HG02885 (cell line): Measurements from ENCODE around the gene MGP.

Experiments used
- ATAC-seq: cut with Tn5 transposase; IDR thresholded peaks from one replicate; pipeline ENCODE4 v1.9.1; 2021; ENCODE audit warnings: mild to moderate bottlenecking; ENCODE audit not compliant: unreplicated experiment, poor library complexity

Gene MGP

DNA sequence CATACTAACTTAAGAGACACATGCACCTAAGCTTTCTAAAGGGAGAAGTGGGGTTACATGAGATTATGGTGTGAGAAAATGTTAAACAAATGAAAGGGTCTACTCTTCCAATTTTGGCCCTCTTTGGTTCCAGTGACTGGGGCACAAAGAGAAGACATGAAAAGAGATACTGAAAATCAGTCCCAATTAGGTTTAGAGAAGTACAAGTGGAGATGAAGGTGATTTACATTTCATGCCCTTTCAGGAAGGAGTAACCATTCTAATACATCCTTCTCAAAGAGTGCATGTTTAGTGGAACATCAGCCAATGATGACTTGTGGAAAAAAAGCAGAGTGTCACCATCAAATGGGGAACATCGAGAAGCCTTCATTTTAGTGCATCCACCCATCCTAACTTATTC lies 14.4 kb downstream of the MGP start:
- no peak for ATAC-seq

DNA sequence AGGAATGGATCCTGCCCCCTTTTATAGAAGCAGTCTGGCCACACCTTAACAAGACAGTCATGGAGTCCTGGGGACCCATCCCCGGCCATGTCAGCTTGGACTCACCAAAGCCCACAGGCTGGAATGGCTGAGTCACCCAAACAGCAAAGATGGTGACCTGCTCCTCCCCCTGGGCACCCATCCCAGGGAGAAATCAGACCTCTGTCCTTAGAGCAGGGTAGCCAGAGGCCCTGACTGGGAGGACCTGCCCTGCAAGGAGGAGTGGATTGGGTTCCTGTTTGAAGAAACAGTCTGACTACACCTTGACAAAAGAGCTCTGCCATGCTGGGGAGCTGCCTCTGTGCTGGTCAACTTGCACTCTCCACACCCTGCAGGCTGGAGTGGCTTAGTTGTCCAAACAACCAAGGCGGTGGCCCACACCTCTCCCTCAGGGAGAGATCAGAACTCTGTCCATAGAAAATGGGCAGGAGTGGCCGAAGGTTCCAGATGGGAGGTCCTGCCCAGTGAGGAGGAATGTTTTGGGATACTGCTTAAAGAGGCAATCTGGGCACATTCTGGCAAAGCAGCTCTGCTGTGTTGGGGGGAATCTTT lies 16.6 kb downstream of the MGP start:
- ATAC-seq, result no peak

DNA sequence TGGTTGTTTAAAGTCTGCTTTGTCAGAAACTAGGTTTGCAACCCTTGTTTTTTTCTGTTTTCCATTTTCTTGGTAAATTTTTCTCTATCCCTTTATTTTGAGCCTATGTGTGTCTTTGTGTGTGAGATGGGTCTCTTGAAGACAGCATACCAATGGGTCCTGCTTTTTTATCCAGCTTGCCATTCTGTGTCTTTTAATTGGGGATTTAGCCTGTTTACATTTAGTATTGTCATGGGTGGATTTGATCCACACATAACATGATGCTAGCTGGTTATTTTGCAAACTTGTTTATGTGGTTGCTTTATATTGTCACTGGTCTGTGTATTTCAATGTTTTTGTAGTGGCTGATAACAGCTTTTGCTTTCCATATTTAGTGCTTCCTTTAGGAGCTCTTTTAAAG lies 25.2 kb downstream of the MGP start:
- ATAC-seq, result no peak

DNA sequence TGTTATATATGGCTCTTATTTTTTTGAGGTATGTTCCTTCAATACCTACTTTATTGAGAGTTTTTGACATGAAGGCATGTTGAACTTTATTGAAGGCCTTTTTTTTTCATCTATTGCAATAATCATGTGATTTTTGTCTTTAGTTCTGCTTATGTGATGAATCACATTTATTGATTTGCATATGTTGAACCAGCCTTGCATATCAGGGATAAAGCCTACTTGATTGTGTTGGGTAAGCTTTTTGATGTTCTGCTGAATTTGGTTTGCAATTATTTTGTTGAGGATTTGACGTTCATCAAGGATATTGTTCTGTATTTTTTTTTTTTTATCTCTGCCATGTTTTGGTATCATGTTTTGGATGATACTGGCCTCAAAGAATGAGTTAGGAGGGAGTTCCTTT lies 27.1 kb downstream of the MGP start:
- ATAC-seq, result no peak

DNA sequence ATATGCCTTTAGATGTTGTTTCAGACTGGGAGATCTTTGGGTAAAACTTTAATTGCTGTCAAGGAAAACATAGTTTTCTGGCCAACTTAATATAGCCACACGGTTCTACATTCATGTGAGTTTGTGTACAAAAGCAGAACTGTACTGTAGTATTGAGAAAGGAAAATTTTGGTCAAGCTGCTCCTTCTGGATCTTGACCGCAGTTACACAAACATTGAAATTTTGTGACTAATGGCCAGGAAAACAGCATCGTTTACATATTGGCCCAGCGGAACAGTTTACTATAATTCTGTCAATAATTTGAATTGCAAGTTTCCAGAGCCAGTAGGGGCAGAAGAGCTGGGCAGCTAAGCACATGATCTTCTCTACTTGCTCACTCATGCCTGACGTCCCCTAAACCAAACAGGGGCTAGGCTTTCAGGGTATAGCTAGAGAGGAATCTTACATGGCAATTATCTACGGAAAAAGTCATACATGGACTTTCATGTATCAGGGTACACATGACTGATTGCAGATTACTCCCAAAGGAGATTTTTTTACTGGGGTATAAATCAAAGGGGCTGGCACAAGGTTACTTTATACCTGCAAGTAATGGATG lies 31.0 kb downstream of the MGP start:
- no peak for ATAC-seq

DNA sequence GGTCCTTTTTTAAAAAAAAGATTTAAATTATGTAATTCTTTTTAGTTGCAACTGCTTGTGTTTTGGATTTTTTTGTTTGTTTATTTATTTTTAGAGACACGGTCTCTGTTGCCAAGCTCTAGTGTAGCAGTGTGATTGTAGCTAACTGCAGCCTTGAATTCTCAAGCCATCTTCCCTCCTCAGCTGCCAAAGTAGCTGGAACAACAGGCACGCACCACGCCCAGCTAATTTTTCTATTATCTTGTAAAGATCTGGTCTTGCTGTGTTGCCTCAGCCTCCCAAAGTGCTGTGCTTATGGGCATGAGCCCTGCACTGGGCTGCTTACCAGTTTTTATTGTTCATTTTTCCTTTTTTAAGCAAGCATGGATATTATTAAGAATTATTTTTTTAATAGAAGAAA lies 31.7 kb downstream of the MGP start:
- no peak for ATAC-seq

DNA sequence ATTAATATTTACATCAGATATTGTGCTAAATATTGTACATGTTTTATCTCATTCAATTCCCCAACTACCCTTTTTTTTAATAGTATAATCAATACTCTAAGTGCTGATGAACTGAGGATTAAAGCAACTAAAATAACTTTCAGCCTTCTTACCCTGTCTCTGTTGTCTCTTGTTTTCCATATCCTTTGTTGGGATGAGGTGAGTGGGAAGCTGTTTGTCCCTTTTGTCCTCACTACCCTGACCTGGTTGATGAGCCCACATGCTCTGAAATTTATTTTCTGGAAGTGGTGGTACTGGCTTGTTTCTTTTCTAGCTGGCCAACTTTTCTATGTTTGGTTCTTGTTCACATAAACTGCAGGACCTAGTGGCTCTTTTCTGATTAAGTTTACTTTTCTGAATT lies 32.8 kb downstream of the MGP start:
- ATAC-seq, result no peak

DNA sequence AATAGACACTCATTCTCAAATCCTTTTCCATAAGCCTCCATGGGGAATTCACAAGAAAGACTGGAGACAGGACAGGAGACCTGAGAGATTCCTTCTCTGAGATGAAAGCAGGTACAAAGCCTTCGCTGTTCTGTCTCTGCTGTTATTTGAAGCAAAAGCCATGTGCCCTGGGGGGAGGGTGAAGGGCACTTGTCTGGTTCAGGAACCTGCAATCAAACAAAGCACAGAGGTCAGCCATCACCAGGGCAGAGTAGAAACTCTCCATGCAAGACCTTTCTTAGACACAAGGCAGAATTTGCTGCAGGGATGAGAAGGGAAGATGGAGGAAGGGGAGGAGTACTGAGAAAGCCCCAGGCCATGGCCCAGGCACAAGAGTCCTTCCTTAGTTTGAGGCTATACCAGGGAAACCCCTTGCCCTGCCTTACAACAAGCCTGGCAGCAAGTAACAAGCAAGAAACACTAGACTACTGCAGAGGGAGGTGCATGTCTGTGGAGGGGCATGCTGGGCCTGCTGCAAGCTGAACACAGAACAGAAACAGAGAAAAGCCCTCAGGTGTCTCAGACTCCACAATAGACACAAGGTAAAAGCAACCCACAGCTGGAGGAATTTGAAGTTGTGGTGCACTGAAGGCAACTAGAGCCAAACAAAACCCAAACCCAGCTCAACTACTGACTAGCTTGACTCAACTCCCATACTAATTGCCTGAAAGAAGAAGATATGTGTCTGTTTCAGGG lies 34.6 kb downstream of the MGP start:
- ATAC-seq, result peak; percentile 88

DNA sequence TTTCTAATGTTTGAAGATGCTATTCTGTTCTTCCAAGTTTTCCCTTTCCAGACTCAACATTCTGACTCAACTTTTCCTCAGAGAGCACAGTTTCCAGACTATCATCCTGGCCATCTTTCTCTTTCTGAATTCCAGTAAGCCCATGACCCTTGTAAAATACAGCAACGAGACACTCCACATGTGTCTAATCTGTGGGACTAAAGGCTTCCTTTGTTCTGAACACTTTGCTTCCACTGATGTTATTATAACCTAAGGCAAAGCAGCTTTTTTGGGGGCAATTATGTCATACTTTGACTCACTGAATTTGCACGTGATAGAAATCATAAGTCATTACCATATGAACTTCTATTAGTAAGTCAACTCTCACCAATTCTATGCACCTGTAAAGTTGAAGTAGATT lies 36.0 kb downstream of the MGP start:
- no peak for ATAC-seq

DNA sequence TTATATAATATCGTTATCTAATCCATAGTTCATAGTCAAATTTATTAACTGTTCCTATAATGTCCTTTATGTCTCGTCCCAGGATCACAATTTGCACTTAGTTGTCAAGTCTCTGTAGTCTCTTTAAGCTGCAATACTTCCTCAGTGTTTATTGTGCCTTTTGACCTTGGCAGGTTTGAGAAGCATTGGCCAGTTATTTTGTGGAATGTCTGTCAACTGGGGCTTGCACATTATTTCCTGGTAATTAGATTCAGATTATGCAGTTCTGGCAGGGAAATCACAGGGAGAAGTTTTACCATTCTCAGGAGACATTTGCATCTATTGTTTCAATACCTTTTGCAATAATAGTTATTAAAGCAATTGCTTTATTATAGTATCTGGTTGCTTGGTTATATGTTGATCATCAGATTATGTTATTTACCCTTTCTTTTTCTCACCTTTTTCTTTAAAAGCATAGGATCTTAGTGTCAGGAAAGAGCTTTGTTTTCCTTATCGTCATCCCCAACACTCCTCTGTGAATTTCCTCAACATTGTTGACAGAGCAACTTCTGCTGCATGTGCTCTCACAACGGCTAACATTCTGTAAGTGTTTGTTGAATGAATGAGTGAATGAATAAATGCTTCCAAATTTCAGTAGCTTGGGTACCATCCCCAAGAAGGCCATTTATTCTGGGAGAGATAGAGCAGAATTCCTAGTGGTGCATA lies 38.6 kb downstream of the MGP start:
- no peak for ATAC-seq

DNA sequence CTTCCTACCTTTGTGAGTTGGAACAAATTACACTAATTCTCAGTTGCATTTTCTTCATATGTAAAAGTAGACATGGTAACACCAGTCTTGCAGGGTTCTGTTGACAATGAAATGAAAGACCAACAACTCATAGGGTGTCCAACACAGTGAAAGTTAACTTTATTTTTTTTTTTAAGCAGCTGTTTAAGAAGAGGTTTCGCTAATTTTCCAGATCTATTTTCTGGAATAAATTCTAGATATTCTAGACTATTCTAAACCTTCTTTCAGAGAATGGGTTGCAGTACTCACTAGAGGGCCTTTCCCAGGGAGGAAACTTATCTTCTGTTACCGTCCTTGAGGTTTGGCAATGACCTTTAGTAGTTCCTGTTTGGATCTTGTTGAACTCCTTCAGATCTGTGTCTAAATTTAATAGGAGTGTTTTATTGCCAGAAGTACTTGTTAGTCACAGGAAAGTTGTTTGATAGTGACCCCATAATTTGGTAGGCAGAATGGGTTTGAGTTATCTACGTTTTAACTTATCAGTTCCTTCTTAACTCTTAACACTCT lies 39.5 kb downstream of the MGP start:
- no peak for ATAC-seq

DNA sequence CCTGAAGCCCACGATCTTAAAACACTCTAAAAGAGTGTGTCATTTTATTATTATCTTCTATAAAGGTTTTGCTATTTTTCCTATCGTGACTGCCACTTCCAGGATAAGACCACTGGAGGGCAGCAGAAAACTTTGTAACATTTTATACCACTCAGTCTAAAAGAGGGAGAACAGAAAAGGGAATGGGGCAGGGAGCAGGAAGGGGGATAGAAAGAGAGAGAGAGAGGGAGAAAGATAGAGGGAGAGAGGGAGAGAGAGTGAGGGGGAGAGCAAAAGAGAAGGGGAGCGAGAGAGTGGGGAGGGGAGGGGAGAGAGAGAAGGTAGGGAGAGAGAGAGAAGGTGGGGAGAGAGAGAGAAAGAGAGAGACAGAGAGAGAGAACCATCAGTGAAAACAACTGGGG lies 40.3 kb downstream of the MGP start:
- ATAC-seq, result peak; percentile 68

DNA sequence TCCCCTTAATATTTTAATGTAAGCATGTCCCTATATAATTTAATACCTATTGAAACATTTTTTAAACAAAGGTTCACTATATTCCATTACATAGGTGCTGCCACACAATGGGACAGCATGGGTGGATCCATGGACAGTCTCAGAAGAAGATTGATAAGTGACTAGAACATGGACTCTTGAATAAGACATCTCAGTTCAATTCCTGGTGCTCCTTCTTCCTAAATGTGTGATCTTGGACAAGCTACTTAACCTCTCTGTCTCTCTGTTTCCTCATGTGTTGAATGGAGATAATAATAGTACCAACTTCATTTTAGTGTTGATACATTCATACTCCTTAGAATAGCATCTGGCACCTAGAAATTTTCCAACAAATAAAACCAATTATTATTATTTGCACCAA lies 41.3 kb downstream of the MGP start:
- no peak for ATAC-seq

DNA sequence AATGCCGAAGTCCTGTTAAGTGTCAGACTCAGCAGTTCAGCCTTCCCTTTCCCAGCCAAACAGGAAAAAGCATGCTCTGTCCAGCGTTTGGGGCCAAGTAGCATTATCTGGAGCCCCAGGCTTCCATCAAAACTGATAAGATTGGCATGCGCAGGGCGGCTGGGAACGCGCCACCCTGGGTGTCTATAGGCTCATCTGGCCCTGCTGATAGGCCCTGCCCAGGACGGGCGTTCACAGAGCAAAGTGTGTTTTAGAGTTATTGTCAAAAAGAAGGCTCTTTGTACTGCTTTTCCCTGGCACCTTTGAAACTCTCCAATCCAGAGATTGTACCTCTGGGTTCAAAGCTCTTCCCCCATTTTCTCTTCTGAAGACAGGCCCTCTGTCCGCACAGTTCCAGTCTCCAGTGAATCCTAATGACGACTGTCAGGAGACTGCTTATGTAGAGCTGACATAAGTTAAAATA lies 42.2 kb downstream of the MGP start, which contains the start of gene ART4:
ART4 (minus strand) TSS at position 102 of the 463 bp plus-strand sequence. CDS start 413 bp downstream, outside the sequence.
- ATAC-seq, result no peak

DNA sequence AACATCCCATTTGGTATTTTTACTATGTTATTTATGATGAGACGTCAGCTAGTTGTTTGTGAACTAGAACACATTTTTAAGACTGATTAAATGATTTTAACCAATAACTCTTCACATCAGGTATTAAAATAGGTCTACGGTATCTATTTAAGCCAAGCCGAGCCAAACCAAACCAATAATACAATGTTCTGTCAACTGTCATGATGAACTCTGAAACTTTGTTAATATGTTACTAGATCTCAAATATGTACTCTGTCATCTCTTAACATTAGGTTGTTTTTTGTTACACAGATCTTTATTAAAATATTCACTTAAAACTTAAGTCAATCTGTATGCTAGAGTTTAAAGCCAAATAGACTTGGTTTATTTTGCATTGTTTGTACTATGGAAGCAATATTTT lies 43.3 kb downstream of the MGP start:
- ATAC-seq, result no peak

DNA sequence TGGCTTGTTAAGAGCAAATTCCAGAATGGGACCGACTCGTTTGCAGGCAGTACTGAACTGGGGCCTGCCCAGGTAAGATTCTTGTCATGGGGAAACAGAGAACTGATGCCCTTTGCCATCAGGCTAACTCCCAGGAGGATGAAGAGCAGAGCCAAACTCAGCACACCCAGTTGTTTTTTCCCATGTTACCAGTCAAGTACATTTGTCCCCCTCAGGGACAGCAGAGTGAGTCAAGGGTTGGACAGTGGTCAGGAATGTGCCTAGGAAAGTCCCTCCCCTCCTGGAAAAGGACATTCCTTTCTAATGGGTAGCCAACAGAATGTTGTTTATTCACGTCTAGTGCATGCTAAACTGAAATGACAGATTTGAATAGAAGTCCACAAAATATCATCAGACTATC lies 43.9 kb downstream of the MGP start:
- ATAC-seq, result no peak

DNA sequence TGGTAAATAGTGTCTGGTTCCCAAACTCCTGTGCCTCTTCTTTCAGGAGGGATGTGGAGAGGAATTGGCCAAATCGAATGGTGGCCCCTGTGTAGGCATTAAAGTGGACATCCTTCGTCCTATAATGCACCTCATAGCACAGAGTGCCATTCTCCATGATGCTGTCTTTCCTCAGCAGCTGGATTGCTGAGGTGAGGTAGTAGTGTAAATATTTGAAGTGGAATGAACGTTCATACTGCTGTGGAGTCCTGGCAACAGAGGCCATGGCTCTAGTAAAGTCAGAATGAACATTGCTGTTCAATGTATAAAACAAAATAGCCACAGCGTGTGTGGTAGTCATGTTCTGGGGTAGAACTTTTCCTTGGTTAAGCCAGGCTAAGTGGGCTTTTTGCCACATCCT lies 45.0 kb downstream of the MGP start:
- ATAC-seq, result no peak

DNA sequence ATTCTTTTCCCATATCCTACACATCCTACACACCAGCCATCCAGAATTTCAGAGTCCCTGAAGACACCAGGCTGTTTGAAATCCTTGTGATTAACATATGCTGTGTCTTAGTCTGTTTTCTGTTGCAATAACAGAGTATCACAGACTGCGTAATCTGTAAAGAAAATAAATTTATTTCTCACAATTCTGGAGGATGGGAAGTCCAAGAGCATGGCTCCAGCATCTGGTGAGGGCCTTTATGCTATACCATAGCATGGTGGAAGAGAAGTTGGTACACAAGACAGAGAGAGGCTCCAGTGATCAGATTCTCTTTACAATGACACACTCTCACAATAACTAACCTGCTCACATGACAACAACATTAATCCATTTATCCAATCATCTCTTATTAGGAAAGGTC lies 46.4 kb downstream of the MGP start:
- ATAC-seq, result no peak

DNA sequence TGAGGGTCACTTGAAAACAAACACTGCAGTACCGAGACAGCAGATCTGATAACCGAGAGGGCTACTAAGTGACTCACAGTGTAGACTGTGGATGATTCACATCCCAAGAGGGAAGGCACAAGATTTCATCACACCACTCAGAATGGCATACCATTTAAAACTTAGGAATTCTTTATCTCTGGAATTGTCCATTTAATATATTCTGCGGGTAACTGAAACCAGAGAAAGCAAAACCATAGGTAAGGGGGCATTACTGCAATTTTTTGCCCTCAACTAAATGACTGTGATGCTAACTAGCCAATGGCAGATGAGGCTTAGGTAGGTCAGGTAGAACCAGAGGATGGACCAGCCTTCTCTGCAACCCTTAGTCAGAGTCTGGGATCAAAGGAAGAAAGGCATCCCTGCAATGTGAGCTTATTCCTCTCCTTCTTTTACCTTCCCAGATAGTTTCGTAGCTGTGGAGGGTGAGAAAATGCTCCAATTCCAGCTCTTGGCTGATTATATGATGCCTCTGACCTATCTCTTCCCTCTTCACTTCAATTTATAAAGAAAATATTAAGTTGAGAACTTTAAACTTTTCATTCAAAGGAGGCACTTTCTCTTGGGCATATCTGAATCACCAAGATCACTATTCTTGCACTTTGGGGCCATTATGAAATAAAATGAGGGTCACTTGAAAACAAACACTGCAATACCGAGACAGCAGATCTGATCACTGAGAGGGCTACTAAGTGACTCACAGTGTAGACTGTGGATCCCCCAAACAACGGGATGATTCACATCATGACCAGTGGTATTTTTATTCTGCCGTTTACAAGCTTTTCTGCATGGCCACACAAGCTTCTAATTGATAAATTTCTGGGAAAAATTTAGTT lies 49.1 kb downstream of the MGP start:
- ATAC-seq, result no peak

DNA sequence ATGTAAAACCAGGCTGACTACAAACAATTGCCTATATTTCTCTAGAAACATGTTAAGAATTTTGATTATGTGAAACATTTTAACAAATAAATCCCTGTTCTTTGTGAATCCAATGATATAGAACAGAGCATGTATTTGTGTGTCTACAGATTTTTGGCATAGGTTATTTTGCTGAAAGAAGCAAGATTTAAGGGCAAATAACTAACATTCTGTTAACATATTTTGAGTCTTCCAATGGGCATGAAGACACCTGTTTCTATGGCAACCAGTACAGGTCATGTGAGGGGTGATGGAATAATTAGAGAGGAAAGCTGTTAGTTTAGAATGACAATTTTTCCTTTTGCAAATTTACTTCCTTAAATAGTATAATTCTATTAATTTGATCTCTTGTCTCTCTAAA lies 51.1 kb downstream of the MGP start:
- ATAC-seq, result no peak
